ENCODE data around the gene OPCML.

DNA sequence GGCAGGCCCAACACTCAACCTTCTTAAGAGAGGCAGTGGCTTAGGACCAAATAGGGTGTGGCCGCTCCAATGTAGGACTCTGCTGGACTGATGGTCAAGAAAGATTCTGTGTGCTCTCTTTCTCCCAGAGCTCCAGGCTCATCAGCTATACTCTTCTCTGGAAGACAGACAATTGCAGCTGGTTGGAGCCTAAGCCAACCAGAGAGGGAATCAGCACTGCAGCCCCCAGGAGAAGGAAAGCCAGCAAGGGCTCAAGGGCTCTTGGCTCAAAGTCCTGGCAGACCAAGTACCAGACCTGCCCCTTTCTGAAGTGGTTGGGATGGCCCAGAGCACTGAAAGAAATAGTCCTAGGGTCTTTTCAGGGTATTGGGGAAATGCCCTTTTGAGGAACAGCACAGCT lies 1084.5 kb downstream of the OPCML start:
- TF ChIP-seq, protein P1, sequence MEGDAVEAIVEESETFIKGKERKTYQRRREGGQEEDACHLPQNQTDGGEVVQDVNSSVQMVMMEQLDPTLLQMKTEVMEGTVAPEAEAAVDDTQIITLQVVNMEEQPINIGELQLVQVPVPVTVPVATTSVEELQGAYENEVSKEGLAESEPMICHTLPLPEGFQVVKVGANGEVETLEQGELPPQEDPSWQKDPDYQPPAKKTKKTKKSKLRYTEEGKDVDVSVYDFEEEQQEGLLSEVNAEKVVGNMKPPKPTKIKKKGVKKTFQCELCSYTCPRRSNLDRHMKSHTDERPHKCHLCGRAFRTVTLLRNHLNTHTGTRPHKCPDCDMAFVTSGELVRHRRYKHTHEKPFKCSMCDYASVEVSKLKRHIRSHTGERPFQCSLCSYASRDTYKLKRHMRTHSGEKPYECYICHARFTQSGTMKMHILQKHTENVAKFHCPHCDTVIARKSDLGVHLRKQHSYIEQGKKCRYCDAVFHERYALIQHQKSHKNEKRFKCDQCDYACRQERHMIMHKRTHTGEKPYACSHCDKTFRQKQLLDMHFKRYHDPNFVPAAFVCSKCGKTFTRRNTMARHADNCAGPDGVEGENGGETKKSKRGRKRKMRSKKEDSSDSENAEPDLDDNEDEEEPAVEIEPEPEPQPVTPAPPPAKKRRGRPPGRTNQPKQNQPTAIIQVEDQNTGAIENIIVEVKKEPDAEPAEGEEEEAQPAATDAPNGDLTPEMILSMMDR (conservative IDR thresholded peaks at IDR 0.05; ENCODE audit: low read depth, low read length): no peak
- TF ChIP-seq EZH2 (IDR thresholded peaks at IDR 0.05; ENCODE audit: borderline replicate concordance, low read depth, low read length, poor library complexity, severe bottlenecking): no peak

Data from A673 (cell line).